ENCODE data around the gene FAM83G.
"Not testable (repeated sequence)": the region's sequence is repeated elsewhere in the genome, so short reads cannot be mapped to it uniquely, and the experiment has no call there.

Gene FAM83G, protein sequence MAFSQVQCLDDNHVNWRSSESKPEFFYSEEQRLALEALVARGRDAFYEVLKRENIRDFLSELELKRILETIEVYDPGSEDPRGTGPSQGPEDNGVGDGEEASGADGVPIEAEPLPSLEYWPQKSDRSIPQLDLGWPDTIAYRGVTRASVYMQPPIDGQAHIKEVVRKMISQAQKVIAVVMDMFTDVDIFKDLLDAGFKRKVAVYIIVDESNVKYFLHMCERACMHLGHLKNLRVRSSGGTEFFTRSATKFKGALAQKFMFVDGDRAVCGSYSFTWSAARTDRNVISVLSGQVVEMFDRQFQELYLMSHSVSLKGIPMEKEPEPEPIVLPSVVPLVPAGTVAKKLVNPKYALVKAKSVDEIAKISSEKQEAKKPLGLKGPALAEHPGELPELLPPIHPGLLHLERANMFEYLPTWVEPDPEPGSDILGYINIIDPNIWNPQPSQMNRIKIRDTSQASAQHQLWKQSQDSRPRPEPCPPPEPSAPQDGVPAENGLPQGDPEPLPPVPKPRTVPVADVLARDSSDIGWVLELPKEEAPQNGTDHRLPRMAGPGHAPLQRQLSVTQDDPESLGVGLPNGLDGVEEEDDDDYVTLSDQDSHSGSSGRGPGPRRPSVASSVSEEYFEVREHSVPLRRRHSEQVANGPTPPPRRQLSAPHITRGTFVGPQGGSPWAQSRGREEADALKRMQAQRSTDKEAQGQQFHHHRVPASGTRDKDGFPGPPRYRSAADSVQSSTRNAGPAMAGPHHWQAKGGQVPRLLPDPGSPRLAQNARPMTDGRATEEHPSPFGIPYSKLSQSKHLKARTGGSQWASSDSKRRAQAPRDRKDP

DNA sequence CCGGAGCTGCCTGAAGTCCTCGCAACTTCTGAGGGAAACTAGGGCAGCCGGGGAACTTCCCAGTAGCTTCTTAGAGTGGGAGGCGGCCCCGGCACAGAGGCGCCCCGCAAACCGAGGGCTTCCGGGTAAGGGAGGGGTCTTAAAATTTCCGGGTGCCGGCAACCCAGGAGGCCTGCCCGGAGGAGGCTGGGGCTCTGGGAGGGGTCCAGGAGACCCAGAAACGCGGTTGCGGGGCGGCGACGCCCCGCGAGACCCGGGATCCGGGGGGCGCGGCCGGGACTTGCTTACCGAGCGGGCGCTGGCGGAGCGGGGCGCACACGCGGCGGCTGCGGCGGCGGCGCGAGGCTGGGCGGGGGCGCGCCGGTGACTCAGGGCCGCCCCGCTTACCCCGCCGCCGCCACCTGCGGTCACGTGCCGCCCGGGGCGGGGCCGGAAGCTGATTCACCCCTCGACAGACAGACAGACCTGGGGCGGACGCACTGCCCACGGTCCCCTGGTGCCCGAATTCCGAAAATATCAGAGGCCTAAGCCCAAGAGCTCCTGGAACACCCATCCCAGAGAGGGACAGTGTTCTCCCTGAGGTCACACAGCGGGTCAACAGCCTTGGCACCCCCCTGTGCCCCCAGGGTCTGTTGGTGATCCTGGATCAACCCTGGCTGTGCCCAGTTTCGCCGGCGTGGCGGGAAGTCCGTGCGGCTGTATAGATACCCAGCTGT is at the start of gene FAM83G:
Gene FAM83G (minus strand): TSS at position 344 of the 716 bp plus-strand sequence. CDS start 723 bp downstream, outside the sequence.
- DNase-seq (ENCODE audit: low read depth), result no peak

DNA sequence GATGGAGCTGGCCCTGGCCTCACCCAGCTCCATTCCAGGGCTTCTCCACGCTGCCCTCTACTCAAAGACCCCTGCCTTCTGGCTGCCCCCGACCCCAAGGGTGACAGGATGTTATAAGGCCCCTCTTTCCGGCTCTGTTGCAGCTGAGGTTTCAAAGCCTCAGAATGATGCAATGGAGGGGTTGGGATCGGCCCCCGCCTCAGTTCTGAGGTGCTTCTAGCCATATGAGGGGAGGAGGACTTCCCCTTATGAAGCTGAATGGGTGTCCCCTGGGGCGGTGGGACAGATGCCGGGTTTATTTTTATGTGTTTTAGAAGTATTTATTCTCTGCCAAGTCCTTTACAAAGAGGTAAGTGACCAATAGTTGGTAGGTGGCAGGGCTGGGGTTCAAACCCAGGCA is 44.3 kb upstream of the FAM83G start:
- not testable (repeated sequence) for DNase-seq (ENCODE audit: low read depth)

GRCh38 chr17:19047510-19047909 is 42.9 kb upstream of the FAM83G start:
- not testable (repeated sequence) for DNase-seq (ENCODE audit: low read depth)

- DNase-seq (ENCODE audit: low read depth), result not testable (repeated sequence)
Measured at GRCh38 chr17:19046782-19047375, 42.3 kb upstream of the FAM83G start, which contains the start of gene GRAP. Gene GRAP, minus strand, starts transcription at chr17:19046957. Its CDS starts 31 bp downstream, at chr17:19046926.

DNA sequence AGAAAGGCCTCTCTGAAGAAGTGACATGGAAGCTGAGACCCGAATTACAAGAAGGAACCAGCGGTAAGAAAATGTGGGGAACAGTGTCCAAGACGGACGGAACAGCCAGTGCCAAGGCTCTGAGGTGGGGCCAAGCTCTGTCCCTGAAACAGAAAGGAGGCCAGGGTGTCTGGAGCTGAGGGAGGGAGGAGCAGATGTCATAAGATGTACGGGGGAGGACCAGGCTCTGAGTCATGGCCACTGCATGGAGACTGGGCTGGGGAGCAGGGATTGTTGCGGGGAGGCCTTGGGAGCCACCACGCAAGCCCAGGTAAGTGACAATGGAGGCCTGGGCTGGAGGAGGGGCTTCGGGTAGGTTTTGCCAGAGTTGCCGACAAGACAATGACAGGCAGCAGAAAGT is 40.1 kb upstream of the FAM83G start:
- not testable (repeated sequence) for DNase-seq (ENCODE audit: low read depth)

GRCh38 chr17:19043032-19043431 is 38.5 kb upstream of the FAM83G start:
- DNase-seq (ENCODE audit: low read depth), result not testable (repeated sequence)

- not testable (repeated sequence) for DNase-seq (ENCODE audit: low read depth)
Measured at GRCh38 chr17:19042369-19042768, 37.8 kb upstream of the FAM83G start.

DNA sequence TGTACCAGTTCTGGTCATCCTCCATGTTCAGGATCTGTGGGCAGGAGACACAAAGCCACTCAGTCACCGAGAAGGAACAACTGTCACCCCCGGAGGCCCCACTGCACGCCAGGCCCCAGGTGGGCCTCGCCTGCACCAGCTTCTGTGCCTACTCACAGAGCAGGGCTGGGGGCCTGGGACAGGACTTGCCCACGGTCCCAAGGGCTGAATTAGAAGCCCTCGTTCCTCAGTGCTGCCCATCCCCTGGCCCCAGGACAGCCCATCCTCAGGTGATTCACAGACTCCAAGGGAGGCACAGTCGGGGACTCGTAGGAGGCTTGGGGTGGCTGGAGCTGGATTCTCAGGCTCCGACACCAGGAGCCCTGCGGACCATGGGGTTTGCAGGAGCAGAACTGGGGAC is 37.3 kb upstream of the FAM83G start:
- not testable (repeated sequence) for DNase-seq (ENCODE audit: low read depth)

- DNase-seq (ENCODE audit: low read depth), result not testable (repeated sequence)
Measured at GRCh38 chr17:19040350-19040749, 35.8 kb upstream of the FAM83G start.

- DNase-seq (ENCODE audit: low read depth), result not testable (repeated sequence)
Measured at GRCh38 chr17:19038730-19039129, 34.2 kb upstream of the FAM83G start.

DNA sequence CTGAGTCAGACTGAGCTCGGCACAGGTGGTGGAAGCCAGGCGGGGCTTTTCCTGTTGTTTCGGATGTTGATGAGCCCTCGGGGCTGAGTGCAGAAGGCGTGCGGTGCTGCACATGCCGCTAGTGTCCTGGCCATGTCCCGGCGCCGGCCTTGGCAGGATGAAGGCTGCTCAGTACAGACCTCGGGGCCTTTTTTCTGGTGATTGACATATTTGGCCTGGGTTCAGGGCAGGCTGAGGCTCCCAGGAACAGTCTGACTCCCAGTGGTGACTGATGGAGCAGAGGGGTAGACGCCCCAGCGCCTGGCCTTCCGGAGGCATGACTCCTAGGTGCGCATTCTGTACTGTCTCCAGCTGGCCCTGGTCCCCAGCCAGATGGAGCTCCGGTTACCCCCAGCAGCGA is 33.4 kb upstream of the FAM83G start:
- not testable (repeated sequence) for DNase-seq (ENCODE audit: low read depth)

GRCh38 chr17:19037547-19037946 is 33.0 kb upstream of the FAM83G start:
- not testable (repeated sequence) for DNase-seq (ENCODE audit: low read depth)

DNA sequence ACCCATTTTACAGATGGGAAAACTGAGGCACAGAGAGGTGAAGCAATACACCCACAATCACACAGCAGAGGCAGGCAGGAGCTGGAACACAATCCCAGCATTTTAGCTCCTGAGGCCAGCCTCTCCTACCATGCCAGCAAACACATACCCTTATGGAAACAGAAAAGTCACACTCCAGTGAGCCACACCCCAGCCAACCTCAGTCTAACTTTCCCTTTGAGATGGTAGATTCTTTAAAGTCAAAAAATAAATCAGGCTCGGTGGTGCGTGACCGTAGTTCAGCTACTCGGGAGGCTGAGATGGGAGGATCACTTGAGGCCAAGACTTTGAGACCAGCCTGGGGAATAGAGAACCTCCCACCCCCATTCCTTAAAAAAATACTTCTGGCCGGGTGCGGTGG is 31.6 kb upstream of the FAM83G start:
- DNase-seq (ENCODE audit: low read depth), result not testable (repeated sequence)

GRCh38 chr17:19032377-19032988 is 27.9 kb upstream of the FAM83G start:
- DNase-seq (ENCODE audit: low read depth), result not testable (repeated sequence)

DNA sequence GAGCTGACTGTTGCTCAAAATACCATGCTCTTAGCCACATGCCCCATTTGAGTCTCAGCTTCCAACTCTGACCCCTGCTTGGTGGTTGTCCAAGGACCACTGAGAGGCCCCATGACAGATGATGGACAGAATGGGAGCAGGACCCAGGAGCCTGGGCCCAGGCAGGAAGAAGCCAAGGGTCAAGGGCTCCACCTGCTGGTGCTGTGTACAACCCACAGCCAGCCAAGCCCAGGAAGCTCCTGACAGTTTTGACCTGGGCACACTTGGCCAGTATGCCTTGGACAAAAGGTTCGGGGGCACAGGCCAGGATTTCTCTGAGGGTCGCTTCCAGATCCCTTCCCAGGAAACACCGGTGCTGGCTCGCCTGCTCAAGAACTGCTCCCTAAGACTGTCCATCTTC is 27.2 kb upstream of the FAM83G start:
- not testable (repeated sequence) for DNase-seq (ENCODE audit: low read depth)

DNA sequence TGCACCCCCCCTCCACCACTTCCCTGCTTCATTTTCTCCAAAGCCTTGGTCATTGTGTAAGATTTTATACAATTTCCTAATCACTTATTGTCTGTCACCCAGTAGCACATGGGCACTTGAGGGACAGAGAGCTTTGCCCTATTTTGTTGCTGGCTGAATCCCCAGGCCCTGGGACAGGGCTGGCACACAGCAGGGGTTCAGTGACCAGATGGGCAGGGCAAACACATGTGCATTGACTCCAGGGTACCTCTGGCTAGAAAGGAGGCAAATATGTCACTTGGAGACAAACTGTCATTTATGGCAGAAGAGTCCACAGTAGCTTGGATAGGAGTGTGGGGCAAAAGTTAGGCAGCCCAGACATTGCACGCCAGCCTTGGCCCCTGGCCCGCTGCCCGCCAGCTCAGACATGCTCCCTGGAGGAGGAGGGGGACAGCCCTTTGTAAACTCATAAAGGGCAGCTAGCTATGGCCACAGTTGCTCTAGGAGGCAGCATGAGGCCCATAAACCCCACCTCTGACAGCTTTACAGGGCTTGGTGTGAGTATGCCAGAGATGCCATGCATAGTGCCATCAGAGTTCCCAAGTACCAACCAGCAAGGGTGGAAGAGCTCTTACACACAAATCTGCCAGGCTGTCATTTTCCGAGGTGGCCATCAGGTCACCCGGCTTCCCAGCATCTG is 26.3 kb upstream of the FAM83G start:
- not testable (repeated sequence) for DNase-seq (ENCODE audit: low read depth)

- DNase-seq (ENCODE audit: low read depth), result not testable (repeated sequence)
Measured at GRCh38 chr17:19029740-19030139, 25.2 kb upstream of the FAM83G start.

DNA sequence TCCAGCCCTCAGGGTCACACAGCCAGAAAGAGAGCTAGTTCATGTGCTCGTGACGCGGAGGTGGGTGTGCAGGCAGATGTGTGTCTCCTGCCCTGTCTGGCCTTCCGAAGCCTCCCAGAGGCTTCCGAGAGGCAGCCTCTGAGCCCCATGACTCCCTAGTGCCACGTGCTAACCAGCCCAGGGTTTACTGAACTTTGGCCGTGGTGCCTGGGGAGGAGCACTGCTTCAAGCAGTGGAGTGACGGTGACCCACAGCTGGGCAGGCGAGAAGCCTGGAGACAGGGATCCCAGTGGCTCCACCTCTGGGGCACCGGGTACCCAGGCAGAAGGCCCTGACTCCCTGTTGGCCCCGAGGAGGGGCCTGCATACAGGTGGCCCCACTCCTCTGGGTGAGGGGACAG is 24.1 kb upstream of the FAM83G start:
- not testable (repeated sequence) for DNase-seq (ENCODE audit: low read depth)

DNA sequence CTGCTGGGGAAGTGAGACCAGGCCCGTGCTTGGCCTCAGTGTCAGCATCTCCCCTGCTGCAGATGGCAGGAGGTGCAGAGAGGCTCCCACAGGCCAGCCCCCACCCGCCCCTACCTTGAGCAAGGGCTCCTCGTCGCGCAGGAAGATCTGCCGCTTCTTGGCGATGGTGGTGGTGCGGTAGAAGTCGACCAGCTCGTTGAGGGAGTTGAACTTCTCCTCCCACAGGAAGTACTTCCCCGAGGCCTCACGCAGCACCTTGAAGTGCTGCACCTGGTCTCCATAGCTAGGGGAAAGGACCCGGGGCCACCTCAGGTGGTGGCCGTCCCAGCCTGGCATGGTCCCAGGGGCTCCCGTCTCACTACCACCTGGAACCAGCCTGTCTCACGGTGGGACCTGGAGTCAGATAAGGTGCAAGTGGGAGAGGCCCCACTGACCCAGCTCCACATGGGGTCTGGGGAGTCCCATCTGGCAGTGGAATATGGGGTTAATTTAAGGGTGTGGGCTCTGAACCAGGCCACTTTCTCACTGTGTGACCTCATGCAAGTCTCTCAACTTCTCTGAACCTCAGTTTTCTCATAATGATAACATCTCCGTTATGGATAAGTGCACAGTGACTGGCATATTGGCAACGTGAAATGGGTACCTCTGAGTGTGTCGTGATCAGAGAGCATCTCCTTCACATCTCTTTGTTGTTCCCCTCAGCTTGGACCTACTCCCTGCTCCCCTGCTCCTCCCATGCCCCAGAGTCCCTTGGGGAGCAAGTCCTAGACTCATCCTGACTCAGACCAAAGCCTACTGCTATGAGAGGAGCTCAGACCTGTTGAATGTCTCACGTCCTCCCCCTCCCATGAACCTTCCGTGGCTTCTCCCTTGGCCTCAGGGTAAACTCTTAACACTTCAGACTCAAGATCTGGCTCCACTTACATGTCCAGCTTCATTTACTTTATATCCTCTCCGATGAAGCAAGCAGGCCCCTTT is 19.8 kb upstream of the FAM83G start:
- no peak for DNase-seq (ENCODE audit: low read depth)
